Fibroblast of pulmonary artery (primary cell): Measurements from ENCODE around the gene IFT57.

Experiments used
- DNase-seq: peaks from one replicate; pipeline ENCODE4 v3.0.0-alpha.2; 2010; ENCODE audit warnings: low read depth
- H3K4me3 ChIP-seq: replicated peaks from 2 replicates; pipeline ENCODE4 v1.5.1; 2011; ENCODE audit warnings: low read depth, mild to moderate bottlenecking, control low read depth, low read length, moderate library complexity
- TF ChIP-seq, protein P1 (sequence below): IDR thresholded peaks from 2 replicates; pipeline ENCODE4 v1.5.1; 2011; ENCODE audit warnings: mild to moderate bottlenecking, control low read depth, low read length, inconsistent platforms; ENCODE audit errors: missing control alignments

Gene IFT57

DNA sequence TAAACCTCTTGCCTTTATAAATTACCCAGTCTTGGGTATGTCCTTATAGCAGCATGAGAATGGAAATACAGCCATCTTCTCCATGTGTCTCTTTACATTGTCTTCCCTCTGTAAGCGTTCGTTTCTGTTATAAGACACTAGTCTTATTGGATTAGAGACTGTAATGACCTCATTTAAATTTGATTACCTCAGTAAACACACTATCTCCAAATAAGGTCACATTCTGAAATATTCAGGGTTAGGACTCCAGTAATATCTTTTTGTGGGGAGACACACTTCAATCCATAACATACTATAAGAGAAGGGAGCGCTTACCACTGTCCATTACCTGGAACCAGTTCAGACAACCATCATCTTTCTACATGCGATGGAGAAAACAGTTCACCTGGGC lies 97.1 kb downstream of the IFT57 start:
- TF ChIP-seq, protein P1, sequence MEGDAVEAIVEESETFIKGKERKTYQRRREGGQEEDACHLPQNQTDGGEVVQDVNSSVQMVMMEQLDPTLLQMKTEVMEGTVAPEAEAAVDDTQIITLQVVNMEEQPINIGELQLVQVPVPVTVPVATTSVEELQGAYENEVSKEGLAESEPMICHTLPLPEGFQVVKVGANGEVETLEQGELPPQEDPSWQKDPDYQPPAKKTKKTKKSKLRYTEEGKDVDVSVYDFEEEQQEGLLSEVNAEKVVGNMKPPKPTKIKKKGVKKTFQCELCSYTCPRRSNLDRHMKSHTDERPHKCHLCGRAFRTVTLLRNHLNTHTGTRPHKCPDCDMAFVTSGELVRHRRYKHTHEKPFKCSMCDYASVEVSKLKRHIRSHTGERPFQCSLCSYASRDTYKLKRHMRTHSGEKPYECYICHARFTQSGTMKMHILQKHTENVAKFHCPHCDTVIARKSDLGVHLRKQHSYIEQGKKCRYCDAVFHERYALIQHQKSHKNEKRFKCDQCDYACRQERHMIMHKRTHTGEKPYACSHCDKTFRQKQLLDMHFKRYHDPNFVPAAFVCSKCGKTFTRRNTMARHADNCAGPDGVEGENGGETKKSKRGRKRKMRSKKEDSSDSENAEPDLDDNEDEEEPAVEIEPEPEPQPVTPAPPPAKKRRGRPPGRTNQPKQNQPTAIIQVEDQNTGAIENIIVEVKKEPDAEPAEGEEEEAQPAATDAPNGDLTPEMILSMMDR, result no peak
- H3K4me3 ChIP-seq, result no peak overlapping the region
- DNase-seq, result no peak

DNA sequence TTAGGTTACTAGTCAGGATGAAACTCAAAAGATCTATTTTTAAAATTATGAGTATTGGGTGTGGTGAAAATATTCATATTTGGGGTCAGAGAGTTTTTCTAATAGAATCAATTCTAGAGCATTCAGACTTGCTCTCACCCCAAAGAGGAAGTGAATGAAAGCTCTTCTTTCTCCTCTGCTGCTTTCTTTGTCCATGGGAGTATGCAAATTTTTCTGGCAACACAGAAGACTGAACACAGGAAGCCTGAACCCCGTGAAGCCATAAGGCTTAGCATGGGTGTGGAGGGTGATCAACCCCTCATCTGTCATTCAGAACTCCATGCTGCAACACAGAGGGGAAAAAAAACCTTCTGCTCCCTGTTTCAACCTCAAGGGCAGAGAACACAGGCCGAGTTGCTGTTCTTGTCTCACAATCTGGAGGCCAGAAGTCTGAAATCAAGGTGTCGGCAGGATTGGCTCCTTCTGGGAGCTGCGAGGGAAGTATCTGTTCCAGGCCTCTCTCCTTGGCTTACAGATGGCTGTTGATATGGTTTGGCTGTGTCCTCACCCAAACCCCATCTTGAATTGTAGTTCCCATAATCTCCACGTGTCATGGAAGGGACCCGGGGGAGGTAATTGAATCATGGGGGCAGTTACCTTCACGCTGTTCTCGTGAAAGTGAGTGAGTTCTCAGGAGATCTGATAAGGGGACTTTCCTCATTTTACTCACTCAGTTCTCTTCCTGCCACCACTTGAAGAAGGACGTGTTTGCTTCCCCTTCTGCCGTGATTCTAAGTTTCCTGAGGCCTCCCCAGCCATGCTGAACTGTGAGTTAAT lies 97.7 kb downstream of the IFT57 start:
- H3K4me3 ChIP-seq, result no peak overlapping the region
- DNase-seq, result peak; percentile 8
- TF ChIP-seq, protein P1, result no peak

DNA sequence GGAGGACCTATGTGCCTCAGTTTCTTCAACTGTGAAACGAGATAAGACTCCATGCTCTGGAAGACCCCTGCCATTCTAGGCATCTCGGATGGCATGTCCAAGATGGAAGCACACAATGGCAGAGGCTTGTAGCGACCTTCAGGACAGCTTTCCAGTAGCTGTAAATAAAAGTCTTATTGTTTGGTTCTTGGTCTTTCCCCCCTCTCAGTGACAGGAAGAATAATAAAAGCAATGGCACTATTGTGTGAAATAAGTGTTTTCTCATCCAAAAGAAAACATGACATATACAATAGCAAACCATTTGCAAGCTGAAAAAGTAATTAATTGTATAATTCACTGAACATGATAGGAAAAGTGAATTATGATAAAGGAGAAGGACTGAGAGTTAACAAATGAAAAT lies 98.9 kb downstream of the IFT57 start:
- TF ChIP-seq, protein P1, result no peak
- H3K4me3 ChIP-seq, result no peak overlapping the region
- no peak for DNase-seq

DNA sequence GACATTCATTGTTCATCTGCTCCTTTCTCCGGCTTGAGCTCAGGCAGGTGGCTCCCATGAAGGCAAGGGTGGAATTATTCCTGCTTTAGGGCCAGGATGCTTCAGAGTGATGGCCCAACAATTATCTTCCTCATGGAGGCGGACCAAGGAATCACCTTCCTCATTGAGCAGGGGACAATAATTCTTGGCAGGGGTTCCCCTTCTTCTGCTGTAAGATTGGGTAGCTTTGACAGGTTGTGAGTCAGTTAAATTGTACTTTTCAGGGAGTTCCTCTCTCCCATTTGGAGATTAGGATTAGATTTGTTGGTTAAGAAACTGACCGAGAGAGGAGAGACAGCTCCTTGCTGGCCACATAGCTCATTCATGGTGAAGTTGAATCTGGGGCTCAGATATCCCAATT lies 99.9 kb downstream of the IFT57 start:
- no peak overlapping the region for H3K4me3 ChIP-seq
- TF ChIP-seq, protein P1, result no peak
- DNase-seq, result no peak

DNA sequence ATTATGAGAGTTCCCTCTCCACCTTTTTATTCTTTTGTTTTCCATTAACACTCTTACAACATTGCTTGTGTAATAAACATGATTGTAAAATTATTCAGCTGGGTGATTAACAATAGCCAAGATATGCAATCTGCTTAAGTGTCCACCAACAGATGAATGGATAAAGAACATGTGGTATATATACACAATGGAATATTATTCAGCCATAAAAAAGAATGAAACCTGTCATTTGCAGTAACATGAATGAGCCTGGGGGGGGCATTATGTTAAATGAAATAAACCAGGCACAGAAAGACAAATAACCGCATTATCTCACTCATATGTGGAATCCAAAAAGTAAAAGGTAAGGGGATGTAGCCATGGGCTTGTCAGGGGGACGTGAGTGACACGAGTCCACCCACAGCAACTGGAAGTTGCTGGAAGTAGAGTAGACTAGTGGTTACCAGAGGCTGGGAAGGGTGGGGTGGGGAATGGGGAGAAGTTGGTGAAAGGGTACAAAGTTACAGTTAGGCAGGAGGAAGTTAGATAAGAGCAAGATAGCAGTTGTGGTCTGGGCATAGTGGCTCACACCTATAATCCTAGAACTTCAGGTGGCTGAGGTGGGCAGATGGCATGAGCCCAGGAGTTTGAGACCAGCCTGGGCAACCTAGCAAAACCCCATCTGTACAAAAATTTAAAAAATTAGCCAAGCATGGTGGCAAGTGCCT lies 102.7 kb downstream of the IFT57 start:
- H3K4me3 ChIP-seq, result no peak overlapping the region
- TF ChIP-seq, protein P1, result no peak
- DNase-seq, result no peak

DNA sequence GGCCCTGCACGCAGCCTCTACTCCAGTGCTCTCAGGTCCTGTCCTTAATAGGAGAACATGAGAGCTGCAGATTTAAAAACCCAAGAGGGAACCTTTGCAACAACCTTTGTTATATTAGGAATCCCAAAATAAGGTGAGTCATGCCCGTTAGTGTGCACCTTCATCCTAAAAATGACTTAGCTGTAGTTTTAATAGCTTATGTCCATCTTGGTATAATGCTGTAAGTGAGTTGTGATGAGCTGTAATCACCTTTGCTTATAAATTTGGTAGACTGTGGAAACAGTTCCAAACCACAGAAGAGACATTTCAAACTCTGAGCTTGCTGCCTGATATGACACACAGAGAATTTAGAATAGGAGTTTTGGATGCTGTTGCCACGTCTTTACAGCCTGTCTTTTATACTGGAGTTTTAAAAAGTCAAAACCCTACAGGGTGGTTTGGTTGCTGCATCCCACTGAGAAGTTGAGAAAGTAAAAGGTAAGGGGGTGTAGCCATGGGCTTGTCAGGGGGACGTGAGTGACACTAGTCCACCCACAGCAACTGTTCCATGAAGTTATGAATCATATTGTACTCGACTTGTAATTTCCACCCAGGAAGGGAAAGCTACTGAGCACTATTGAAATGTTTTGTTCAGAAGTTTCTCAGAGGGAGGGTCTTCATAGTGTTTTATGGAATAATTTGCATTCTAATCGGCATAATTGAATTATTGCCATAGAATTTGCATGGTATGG lies 104.0 kb downstream of the IFT57 start:
- TF ChIP-seq, protein P1, result no peak
- no peak overlapping the region for H3K4me3 ChIP-seq
- DNase-seq, result no peak
